ENCODE measurements around the gene PAK2. TPM values are rescaled to one million over a fixed set of nuclear protein-coding genes. Genes with fewer than 3 reads are reported as not detected.

The PAK2 gene
- total and polyA plus RNA-seq, 9 of the 15 experiments (the other 6 are each of a cell fraction or from before 2014, with no cell fraction given): 13.2 to 72.4 (median 35.7) TPM

DNA sequence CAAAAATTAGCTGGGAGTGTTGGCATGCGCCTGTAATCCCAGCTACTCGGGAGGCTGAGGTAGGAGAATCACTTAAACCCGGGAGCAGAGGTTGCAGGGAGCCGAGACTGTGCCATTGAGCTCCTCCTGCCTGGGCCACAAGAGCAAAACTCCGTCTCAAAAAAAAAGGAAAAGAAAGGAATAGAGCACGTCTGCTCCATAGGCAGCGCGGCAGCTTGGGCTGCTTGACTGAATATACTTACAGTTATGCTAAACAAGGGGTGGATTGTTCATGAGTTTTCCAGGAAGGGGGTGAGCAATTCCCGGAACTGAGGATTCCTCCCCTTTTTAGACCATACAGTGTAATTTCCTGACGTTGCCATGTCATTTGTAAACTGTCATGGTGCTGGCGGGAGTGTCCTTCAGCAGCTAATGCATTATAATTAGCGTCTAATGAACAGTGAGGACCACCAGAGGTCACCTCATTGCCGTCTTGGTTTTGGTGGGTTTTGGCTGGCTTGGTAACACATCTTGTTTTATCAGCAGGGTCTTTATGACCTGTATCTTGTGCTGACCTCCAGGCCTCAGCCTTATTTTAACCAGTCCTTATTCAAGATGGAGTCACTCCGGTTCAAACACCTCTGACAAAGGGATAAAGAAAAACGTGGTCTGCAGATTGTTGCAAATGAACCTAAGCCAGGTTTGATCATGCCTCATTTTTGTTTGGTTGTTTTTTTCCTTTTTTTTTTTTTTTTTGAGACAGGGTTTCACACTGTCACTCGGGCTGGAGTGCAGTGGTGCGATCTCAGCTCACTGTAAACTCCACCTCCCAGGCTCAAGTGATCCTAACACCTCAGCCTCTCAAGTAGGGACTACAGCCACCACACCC is 103.1 kb downstream of the PAK2 start (continued):
- TF ChIP-seq RBM34 (IDR thresholded peaks at IDR 0.05; ENCODE audit: borderline replicate concordance, insufficient read depth, low read length) (no peak), ERF (CRISPR knock-in tag; IDR thresholded peaks at IDR 0.05) (peak; percentile 100), SP2 (IDR thresholded peaks at IDR 0.05; ENCODE audit: extremely low read depth, low read depth, low read length, poor library complexity, severe bottlenecking) (no peak), RHOXF2B (CRISPR knock-in tag; conservative IDR thresholded peaks at IDR 0.05) (peak; percentile 99), ZSCAN29 (IDR thresholded peaks at IDR 0.05) (no peak), SMC3 (conservative IDR thresholded peaks at IDR 0.05; ENCODE audit: insufficient read depth, low read depth, low read length) (no peak), POLR2A (conservative IDR thresholded peaks at IDR 0.05) (peak; percentile 92), MAFF (IDR thresholded peaks at IDR 0.05; ENCODE audit: low read length) (no peak), ZNF311 (CRISPR knock-in tag; IDR thresholded peaks at IDR 0.05) (peak; percentile 100), ZNF12 (CRISPR knock-in tag; IDR thresholded peaks at IDR 0.05) (no peak), ZNF165 (CRISPR knock-in tag; IDR thresholded peaks at IDR 0.05; ENCODE audit: borderline replicate concordance) (peak; percentile 99), TRIM28 (IDR thresholded peaks at IDR 0.05) (peak; percentile 41; the same call in 1 of the 2 replicates), ZNF583 (CRISPR knock-in tag; IDR thresholded peaks at IDR 0.05) (peak; percentile 100), HMG20B (CRISPR knock-in tag; IDR thresholded peaks at IDR 0.05) (peak; percentile 96), COPS2 (conservative IDR thresholded peaks at IDR 0.05) (no peak), FOXM1 (IDR thresholded peaks at IDR 0.05; ENCODE audit: low read depth) (no peak), FOXM1 (CRISPR knock-in tag; IDR thresholded peaks at IDR 0.05; ENCODE audit: low read depth) (no peak), TARDBP (IDR thresholded peaks at IDR 0.05) (no peak), ZBTB1 (CRISPR knock-in tag; IDR thresholded peaks at IDR 0.05; ENCODE audit: borderline replicate concordance, low read depth) (no peak), KLF16 (IDR thresholded peaks at IDR 0.05) (no peak), ETV5 (CRISPR knock-in tag; IDR thresholded peaks at IDR 0.05; ENCODE audit: low read depth) (0 out of 2 replicates have a peak, but pooled peaks have one; percentile 35), ZNF586 (CRISPR knock-in tag; conservative IDR thresholded peaks at IDR 0.05) (peak; percentile 99), RBM17 (IDR thresholded peaks at IDR 0.05; ENCODE audit: borderline replicate concordance, low read depth, low read length) (no peak), ZFP1 (CRISPR knock-in tag; IDR thresholded peaks at IDR 0.05) (peak; percentile 99)
- TF ChIP-seq, protein P1, sequence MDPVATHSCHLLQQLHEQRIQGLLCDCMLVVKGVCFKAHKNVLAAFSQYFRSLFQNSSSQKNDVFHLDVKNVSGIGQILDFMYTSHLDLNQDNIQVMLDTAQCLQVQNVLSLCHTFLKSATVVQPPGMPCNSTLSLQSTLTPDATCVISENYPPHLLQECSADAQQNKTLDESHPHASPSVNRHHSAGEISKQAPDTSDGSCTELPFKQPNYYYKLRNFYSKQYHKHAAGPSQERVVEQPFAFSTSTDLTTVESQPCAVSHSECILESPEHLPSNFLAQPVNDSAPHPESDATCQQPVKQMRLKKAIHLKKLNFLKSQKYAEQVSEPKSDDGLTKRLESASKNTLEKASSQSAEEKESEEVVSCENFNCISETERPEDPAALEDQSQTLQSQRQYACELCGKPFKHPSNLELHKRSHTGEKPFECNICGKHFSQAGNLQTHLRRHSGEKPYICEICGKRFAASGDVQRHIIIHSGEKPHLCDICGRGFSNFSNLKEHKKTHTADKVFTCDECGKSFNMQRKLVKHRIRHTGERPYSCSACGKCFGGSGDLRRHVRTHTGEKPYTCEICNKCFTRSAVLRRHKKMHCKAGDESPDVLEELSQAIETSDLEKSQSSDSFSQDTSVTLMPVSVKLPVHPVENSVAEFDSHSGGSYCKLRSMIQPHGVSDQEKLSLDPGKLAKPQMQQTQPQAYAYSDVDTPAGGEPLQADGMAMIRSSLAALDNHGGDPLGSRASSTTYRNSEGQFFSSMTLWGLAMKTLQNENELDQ (CRISPR knock-in tag; IDR thresholded peaks at IDR 0.05; ENCODE audit: borderline replicate concordance): no peak; the same call in 1 of the 2 replicates
- TF ChIP-seq, protein P2, sequence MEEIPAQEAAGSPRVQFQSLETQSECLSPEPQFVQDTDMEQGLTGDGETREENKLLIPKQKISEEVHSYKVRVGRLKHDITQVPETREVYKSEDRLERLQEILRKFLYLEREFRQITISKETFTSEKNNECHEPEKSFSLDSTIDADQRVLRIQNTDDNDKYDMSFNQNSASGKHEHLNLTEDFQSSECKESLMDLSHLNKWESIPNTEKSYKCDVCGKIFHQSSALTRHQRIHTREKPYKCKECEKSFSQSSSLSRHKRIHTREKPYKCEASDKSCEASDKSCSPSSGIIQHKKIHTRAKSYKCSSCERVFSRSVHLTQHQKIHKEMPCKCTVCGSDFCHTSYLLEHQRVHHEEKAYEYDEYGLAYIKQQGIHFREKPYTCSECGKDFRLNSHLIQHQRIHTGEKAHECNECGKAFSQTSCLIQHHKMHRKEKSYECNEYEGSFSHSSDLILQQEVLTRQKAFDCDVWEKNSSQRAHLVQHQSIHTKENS (CRISPR knock-in tag; IDR thresholded peaks at IDR 0.05): peak; percentile 78; the same call in 1 of the 2 replicates
- TF ChIP-seq, protein P3, sequence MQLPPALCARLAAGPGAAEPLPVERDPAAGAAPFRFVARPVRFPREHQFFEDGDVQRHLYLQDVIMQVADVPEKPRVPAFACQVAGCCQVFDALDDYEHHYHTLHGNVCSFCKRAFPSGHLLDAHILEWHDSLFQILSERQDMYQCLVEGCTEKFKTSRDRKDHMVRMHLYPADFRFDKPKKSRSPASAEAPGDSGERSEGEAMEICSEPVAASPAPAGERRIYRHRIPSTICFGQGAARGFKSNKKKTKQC (CRISPR knock-in tag; IDR thresholded peaks at IDR 0.05): no peak
